BLaER1 treated with 17β-estradiol and CSF1 and Interleukin-3, amounts not matched to agents 10 nM and 100 nM (cell line): Measurements from ENCODE around the gene OSBPL10.
A peak's percentile ranks its signal among the peaks of the same experiment; 100 is the strongest.

ENCODE experiments used
- H3K27ac ChIP-seq, 11 experiments: shearing (Covaris generic); formaldehyde crosslinking; 2 replicates each; pipeline ENCODE4 v1.8.1; 2022
- H3K27me3 ChIP-seq, 11 experiments: shearing (Covaris generic); formaldehyde crosslinking; 2 replicates each; pipeline ENCODE4 v1.8.1; 2022
- H3K36me3 ChIP-seq, 11 experiments: shearing (Covaris generic); formaldehyde crosslinking; 2 replicates each; pipeline ENCODE4 v1.8.1; 2022
- H3K4me1 ChIP-seq, 10 experiments: shearing (Covaris generic); formaldehyde crosslinking; 2 replicates each; pipeline ENCODE4 v1.8.1; 2022
- H3K4me2 ChIP-seq, 11 experiments: shearing (Covaris generic); formaldehyde crosslinking; 2 replicates each; pipeline ENCODE4 v1.8.1; 2022
- H3K4me3 ChIP-seq, 10 experiments: shearing (Covaris generic); formaldehyde crosslinking; 2 replicates each; pipeline ENCODE4 v1.8.1; 2022
- H3K9ac ChIP-seq, 11 experiments: shearing (Covaris generic); formaldehyde crosslinking; 2 replicates each; pipeline ENCODE4 v1.8.1; 2022
- H3K9me3 ChIP-seq, 11 experiments: shearing (Covaris generic); formaldehyde crosslinking; replicated peaks in 1 of 11; 2 replicates each; pipeline ENCODE4 v1.8.1; 2022
- H4K20me1 ChIP-seq, 11 experiments: shearing (Covaris generic); formaldehyde crosslinking; 2 replicates each; pipeline ENCODE4 v1.8.1; 2022
- Cebpa-rat ChIP-seq, 11 experiments: shearing (Covaris generic); IDR thresholded peaks; 2 replicates each; pipeline ENCODE4 v1.8.1; 2022

Gene OSBPL10

GRCh38 chr3:31953636-31954035, 27.4 kb downstream of the OSBPL10 start:
- peaks cover 0 to 7% (median 0%) of the 10 kb centered on the region in 11 experiments; a peak in 1 of 22 replicates for H3K36me3 ChIP-seq
- no peak for TF ChIP-seq Cebpa-rat (IDR thresholded peaks at IDR 0.05)
- H3K9ac ChIP-seq: no peak overlapping the region
- no peaks in the 10 kb centered on the region for H3K27me3 ChIP-seq
- peaks cover 17 to 30% (median 21%) of the 10 kb centered on the region in 11 experiments for H3K9me3 ChIP-seq
- H3K27ac ChIP-seq: no peak overlapping the region
- no peaks in the 10 kb centered on the region for H4K20me1 ChIP-seq
- H3K4me1 ChIP-seq: peaks cover 0 to 8% (median 6%) of the 10 kb centered on the region in 10 experiments; a peak in 17 of 20 replicates
- H3K4me2 ChIP-seq: no peak overlapping the region
- H3K4me3 ChIP-seq: no peak overlapping the region

DNA sequence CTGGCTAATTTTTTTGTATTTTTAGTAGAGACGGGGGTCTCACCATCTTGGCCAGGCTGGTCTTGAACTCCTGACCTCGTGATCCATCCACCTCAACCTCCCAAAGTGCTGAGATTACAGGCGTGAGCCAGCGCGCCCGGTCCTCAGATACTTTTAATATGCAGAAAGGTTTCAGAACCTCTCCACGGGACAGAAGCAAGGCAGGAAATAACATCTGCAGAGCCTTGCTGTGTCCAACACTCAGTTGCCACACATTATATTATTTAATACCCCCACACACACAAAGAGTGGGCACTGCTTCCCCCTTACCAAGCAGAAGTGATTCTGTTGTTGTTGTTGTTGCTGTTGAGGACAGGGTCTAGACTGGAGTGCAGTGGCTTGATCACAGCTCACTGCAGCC, 28.0 kb downstream of the OSBPL10 start:
- TF ChIP-seq Cebpa-rat (IDR thresholded peaks at IDR 0.05): no peak
- no peak overlapping the region for H3K9ac ChIP-seq
- no peaks in the 10 kb centered on the region for H4K20me1 ChIP-seq
- H3K27ac ChIP-seq: no peak overlapping the region
- H3K27me3 ChIP-seq: no peaks in the 10 kb centered on the region
- H3K4me2 ChIP-seq: no peak overlapping the region
- H3K4me1 ChIP-seq: peaks cover 0 to 8% (median 6%) of the 10 kb centered on the region in 10 experiments; a peak in 17 of 20 replicates
- no peak overlapping the region for H3K4me3 ChIP-seq
- H3K9me3 ChIP-seq: peaks cover 17 to 30% (median 21%) of the 10 kb centered on the region in 11 experiments
- H3K36me3 ChIP-seq: peaks cover 0 to 7% (median 0%) of the 10 kb centered on the region in 11 experiments; a peak in 1 of 22 replicates

DNA sequence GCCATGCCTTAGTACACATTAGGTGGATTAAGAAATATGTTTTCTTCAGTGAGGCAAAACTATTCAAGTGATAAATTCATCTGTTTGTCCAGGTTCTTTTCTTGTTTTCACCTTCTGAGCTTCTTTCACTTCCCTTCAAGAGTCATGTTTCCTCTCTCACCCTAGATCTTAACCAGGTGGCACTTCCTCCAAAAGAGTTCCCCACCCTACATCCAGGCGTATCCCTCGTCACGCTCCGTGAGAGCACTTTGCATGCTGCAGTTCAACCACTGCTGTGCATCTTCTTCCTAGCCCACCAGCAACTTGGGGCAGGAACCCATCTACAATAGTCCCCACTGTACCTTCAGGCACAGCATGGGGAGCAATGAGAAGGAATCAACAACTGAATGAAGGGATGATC, 28.9 kb downstream of the OSBPL10 start:
- H3K9me3 ChIP-seq: peaks cover 17 to 30% (median 21%) of the 10 kb centered on the region in 11 experiments
- H3K36me3 ChIP-seq: peaks cover 0 to 7% (median 0%) of the 10 kb centered on the region in 11 experiments; a peak in 1 of 22 replicates
- H3K4me3 ChIP-seq: no peak overlapping the region
- H3K4me2 ChIP-seq: peak overlapping the region in 9 of 11 experiments; percentile 1 to 59 (median 41); a peak in 17 of 22 replicates
- peaks cover 0 to 16% (median 13%) of the 10 kb centered on the region in 10 experiments; a peak in 17 of 20 replicates for H3K4me1 ChIP-seq
- no peak for TF ChIP-seq Cebpa-rat (IDR thresholded peaks at IDR 0.05)
- no peaks in the 10 kb centered on the region for H4K20me1 ChIP-seq
- H3K9ac ChIP-seq: no peak overlapping the region
- no peak overlapping the region for H3K27ac ChIP-seq
- no peaks in the 10 kb centered on the region for H3K27me3 ChIP-seq

DNA sequence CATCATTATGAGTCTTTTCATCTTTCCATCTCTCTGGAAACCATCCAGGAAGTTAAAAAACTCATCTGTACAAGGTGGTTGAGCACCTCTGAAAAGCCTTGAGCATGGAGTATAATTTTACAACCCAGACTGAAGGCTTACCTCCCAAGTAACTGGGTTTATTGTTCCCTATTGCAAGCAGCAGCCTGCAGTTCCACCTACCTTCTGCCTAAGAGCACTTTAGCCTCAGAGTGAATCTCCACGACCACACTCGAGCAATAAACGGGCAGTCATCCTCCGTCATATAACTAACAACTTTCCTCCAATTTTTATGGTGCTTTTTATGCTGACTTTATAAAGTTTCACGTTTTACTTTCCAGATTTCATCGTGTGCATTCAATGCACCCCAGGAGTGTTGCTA, 32.8 kb downstream of the OSBPL10 start:
- H3K27me3 ChIP-seq: no peaks in the 10 kb centered on the region
- H3K9ac ChIP-seq: no peak overlapping the region
- peaks cover 0 to 5% (median 0%) of the 10 kb centered on the region in 11 experiments; a peak in 2 of 22 replicates for H3K9me3 ChIP-seq
- peaks cover 0 to 27% (median 16%) of the 10 kb centered on the region in 10 experiments; a peak in 17 of 20 replicates for H3K4me1 ChIP-seq
- H3K4me2 ChIP-seq: no peak overlapping the region
- no peak overlapping the region for H3K27ac ChIP-seq
- no peaks in the 10 kb centered on the region for H4K20me1 ChIP-seq
- no peak for TF ChIP-seq Cebpa-rat (IDR thresholded peaks at IDR 0.05)
- no peak overlapping the region for H3K4me3 ChIP-seq
- no peaks in the 10 kb centered on the region for H3K36me3 ChIP-seq

DNA sequence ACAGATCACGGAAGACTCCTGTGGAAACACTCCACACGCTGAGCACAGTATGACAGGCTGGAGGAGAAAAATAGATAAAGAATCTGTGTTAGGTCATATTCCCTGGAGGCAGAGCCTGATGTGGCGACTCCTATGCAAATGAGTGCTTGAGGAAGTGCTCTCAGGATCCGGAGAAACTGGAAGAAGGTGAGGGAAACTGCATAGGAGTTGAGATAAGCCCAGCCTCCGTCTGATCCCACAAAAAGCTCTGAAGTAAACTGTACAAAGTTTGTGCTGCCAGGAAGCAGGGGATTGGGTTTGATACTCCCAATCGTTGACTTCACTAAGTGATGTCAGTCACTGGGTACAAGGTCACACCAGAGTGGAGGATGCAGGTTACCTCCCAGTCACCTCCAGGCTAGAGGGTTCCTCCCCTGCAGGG, 33.4 kb downstream of the OSBPL10 start:
- Histone ChIP-seq H4K20me1 (no peaks in the 10 kb centered on the region), H3K27ac (no peak overlapping the region), H3K4me1 (peaks cover 0 to 27% (median 16%) of the 10 kb centered on the region in 10 experiments; a peak in 17 of 20 replicates), H3K4me3 (no peak overlapping the region), H3K4me2 (peak overlapping the region; percentile 30 to 57 (median 34); a peak in 20 of 22 replicates), H3K9ac (no peak overlapping the region), H3K36me3 (no peaks in the 10 kb centered on the region), H3K27me3 (no peaks in the 10 kb centered on the region), H3K9me3 (peaks cover 0 to 7% (median 4%) of the 10 kb centered on the region in 11 experiments; a peak in 5 of 22 replicates)
- no peak for TF ChIP-seq Cebpa-rat (IDR thresholded peaks at IDR 0.05)

GRCh38 chr3:31947162-31947561, 33.9 kb downstream of the OSBPL10 start:
- Histone ChIP-seq H3K9me3 (peaks cover 0 to 7% (median 4%) of the 10 kb centered on the region in 11 experiments; a peak in 5 of 22 replicates), H3K4me1 (peaks cover 0 to 24% (median 12%) of the 10 kb centered on the region in 10 experiments; a peak in 17 of 20 replicates), H3K4me3 (no peak overlapping the region), H3K9ac (no peak overlapping the region), H3K36me3 (no peaks in the 10 kb centered on the region), H4K20me1 (no peaks in the 10 kb centered on the region), H3K27me3 (no peaks in the 10 kb centered on the region), H3K4me2 (peak overlapping the region; percentile 30 to 57 (median 34); a peak in 20 of 22 replicates), H3K27ac (no peak overlapping the region)
- no peak for TF ChIP-seq Cebpa-rat (IDR thresholded peaks at IDR 0.05)

- Histone ChIP-seq H4K20me1 (no peaks in the 10 kb centered on the region), H3K27me3 (no peaks in the 10 kb centered on the region), H3K4me1 (peaks cover 0 to 21% (median 9%) of the 10 kb centered on the region in 10 experiments; a peak in 13 of 20 replicates), H3K9me3 (peaks cover 0 to 7% (median 4%) of the 10 kb centered on the region in 11 experiments; a peak in 5 of 22 replicates), H3K4me3 (no peak overlapping the region), H3K9ac (no peak overlapping the region), H3K4me2 (peak overlapping the region in 3 of 11 experiments; percentile 33 to 57 (median 33); a peak in 4 of 22 replicates), H3K36me3 (no peaks in the 10 kb centered on the region), H3K27ac (no peak overlapping the region)
- TF ChIP-seq Cebpa-rat (IDR thresholded peaks at IDR 0.05): no peak
These were observed 34.5 kb downstream of the OSBPL10 start for GRCh38 chr3:31946484-31947081.

DNA sequence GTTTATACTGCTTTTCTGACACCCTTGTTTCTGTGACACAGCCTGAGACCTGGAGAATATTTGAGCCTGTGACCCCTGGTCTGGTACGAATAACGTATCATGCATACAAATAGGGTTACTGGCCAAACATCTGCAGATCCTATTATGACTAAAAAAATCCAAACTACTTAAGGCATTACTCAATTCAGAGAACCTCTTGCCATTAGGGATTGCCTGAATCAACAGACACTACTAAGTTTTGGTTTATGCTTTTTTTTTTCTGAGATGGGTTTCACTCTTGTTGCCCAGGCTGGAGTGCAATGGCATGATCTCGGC, 35.4 kb downstream of the OSBPL10 start:
- H3K4me3 ChIP-seq: no peak overlapping the region
- no peak overlapping the region for H3K27ac ChIP-seq
- TF ChIP-seq Cebpa-rat (IDR thresholded peaks at IDR 0.05): no peak
- no peaks in the 10 kb centered on the region for H3K36me3 ChIP-seq
- peaks cover 0 to 7% (median 4%) of the 10 kb centered on the region in 11 experiments; a peak in 5 of 22 replicates for H3K9me3 ChIP-seq
- no peak overlapping the region for H3K9ac ChIP-seq
- no peak overlapping the region for H3K4me2 ChIP-seq
- H3K27me3 ChIP-seq: no peaks in the 10 kb centered on the region
- no peaks in the 10 kb centered on the region for H4K20me1 ChIP-seq
- H3K4me1 ChIP-seq: peaks cover 0 to 21% (median 9%) of the 10 kb centered on the region in 10 experiments; a peak in 13 of 20 replicates

DNA sequence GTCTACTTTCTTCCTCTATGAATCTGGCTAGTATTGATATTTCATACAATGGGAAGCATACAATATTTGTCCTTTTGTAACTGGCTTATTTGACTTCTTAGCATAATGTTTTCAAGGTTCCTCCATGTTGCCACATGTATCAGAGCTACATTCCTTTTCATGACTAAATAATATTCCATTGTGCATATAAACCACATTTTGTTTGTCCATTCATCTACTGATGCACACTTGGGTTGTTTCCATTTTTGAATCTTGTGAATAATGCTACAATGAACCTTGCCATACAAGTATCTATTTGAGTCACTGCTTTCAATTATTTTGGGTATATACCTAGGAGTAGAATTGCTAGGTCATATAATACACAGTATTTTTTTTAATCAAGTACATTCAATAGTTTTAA, 38.0 kb downstream of the OSBPL10 start:
- Histone ChIP-seq H3K27ac (no peak overlapping the region), H3K4me3 (no peak overlapping the region)

More for the DNA sequence above, 38.0 kb downstream of the OSBPL10 start:
- Histone ChIP-seq H3K9ac (no peak overlapping the region), H3K4me2 (no peak overlapping the region), H4K20me1 (no peaks in the 10 kb centered on the region), H3K9me3 (peaks cover 0 to 11% (median 4%) of the 10 kb centered on the region in 11 experiments; a peak in 6 of 22 replicates), H3K36me3 (no peaks in the 10 kb centered on the region), H3K27me3 (no peaks in the 10 kb centered on the region), H3K4me1 (peaks cover 0 to 21% (median 9%) of the 10 kb centered on the region in 10 experiments; a peak in 13 of 20 replicates)
- TF ChIP-seq Cebpa-rat (IDR thresholded peaks at IDR 0.05): no peak
